K562 (cell line): ENCODE results near the gene FCRL6. TPM values are rescaled to one million over a fixed set of nuclear protein-coding genes. Genes with fewer than 3 reads are reported as not detected.
A peak's percentile ranks its signal among the peaks of the same experiment; 100 is the strongest.

Source experiments
- ATAC-seq: fragments of 200-7000 bp; cut with Tn5 transposase; 3 replicates; pipeline ENCODE4 v1.9.1; 2020; ENCODE audit warnings: moderate library complexity
- BruUV-seq: library from RNA; stranded (reverse); fragments of 400-500 nt; replicated peaks from 2 replicates; lab custom pipeline; 2021; lab: Mats Ljungman, UMichigan
- CTCF ChIA-PET: fragments of 300-600 bp; formaldehyde crosslinking; extraction: SDS; loops from one replicate; lab custom pipeline; 2021; ENCODE audit warnings: low intra/inter-chr PET ratio; lab: Yijun Ruan, JAX
- POLR2A ChIA-PET: fragments of 300-600, 350-650 bp; sonication (Branson Sonifier 250); formaldehyde crosslinking; extraction: SDS; loops from one replicate; lab custom pipeline; 2021; ENCODE audit warnings: antibody characterized with exemption, inconsistent platforms; lab: Yijun Ruan, JAX
- DNase-seq, 4 experiments: peaks; one replicate each; pipeline versions ENCODE4 v3.0.0 to v3.0.0-alpha.2; 2011 to 2018; ENCODE audit warnings: low spot score in 3 of 4, mixed read lengths in 3 of 4; ENCODE audit errors: extremely low read depth in 1 of 4
- FAIRE-seq: peaks from 2 replicates; lab custom pipeline; 2011; peaks lifted over from hg19 to GRCh38; lab: Jason Lieb, UNC
- H2AFZ ChIP-seq: 2 replicates; pipeline ENCODE4 v1.6.0; 2011; ENCODE audit warnings: low read depth, low read length, control low read depth, inconsistent platforms
- H3K27ac ChIP-seq: fragments of 200-600 bp; 3 replicates; pipeline ENCODE4 v1.8.0; 2011; ENCODE audit warnings: low read depth, mild to moderate bottlenecking, control low read depth, inconsistent platforms, low read length, moderate library complexity, mixed read lengths; ENCODE audit errors: extremely low read depth
- H3K27me3 ChIP-seq, 2 experiments: fragments of 300-600 bp in 1 of 2; 2 replicates in 1 of 2; 3 replicates in 1 of 2; pipeline versions ENCODE4 v1.6.0 to v1.8.0; 2011; ENCODE audit warnings: inconsistent platforms in 2 of 2, low read length in 2 of 2, mild to moderate bottlenecking in 1 of 2, mixed read lengths in 1 of 2, moderate library complexity in 1 of 2; ENCODE audit not compliant: control insufficient read depth in 2 of 2, insufficient read depth in 2 of 2
- H3K36me3 ChIP-seq: fragments of 300-600 bp; 3 replicates; pipeline ENCODE4 v1.8.0; 2011; ENCODE audit warnings: mild to moderate bottlenecking, low read length, inconsistent platforms; ENCODE audit not compliant: control insufficient read depth, insufficient read depth
- H3K4me1 ChIP-seq, 2 experiments: fragments of 200-600 bp in 1 of 2; replicated peaks in 1 of 2; 2 replicates in 1 of 2; 3 replicates in 1 of 2; pipeline versions ENCODE4 v1.5.1 to v1.8.0; 2011; ENCODE audit warnings: inconsistent platforms in 2 of 2, low read length in 2 of 2, mild to moderate bottlenecking in 1 of 2, mixed read lengths in 1 of 2, moderate library complexity in 1 of 2; ENCODE audit not compliant: control insufficient read depth in 2 of 2, insufficient read depth in 2 of 2
- H3K4me2 ChIP-seq: 2 replicates; pipeline ENCODE4 v1.6.1; 2011; ENCODE audit warnings: low read length, control low read depth, inconsistent platforms, mixed read lengths; ENCODE audit not compliant: insufficient read depth
- H3K4me3 ChIP-seq: fragments of 200-600 bp; sonication (generic), shearing (Covaris generic); 2 replicates; pipeline ENCODE4 v1.5.1; 2016; ENCODE audit warnings: control low read depth, inconsistent platforms
- H3K79me2 ChIP-seq: fragments of 200-600 bp; 3 replicates; pipeline ENCODE4 v1.8.0; 2011; ENCODE audit warnings: low read length, inconsistent platforms; ENCODE audit not compliant: control insufficient read depth, insufficient read depth
- H3K9ac ChIP-seq, 2 experiments: 2 replicates each; pipeline versions ENCODE4 v1.6.0 to v1.6.1; 2011; ENCODE audit warnings: low read depth in 2 of 2, low read length in 2 of 2, control low read depth in 1 of 2, inconsistent platforms in 1 of 2, mild to moderate bottlenecking in 1 of 2, mixed read lengths in 1 of 2; ENCODE audit not compliant: insufficient read depth in 1 of 2
- H3K9me1 ChIP-seq: one replicate; pipeline ENCODE4 v1.6.0; 2011; ENCODE audit warnings: inconsistent platforms, mild to moderate bottlenecking, low read length, moderate library complexity; ENCODE audit not compliant: control insufficient read depth, insufficient read depth
- H3K9me3 ChIP-seq: replicated peaks from 2 replicates; pipeline ENCODE4 v1.5.1; 2011; ENCODE audit warnings: low read depth, low read length, inconsistent platforms; ENCODE audit not compliant: control insufficient read depth, insufficient read depth
- H4K20me1 ChIP-seq: replicated peaks from 2 replicates; pipeline ENCODE4 v1.6.1; 2011; ENCODE audit warnings: low read length, inconsistent platforms, mixed read lengths; ENCODE audit not compliant: control insufficient read depth, insufficient read depth
- CHD7 ChIP-seq: fragments of 200-600 bp; sonication (generic); IDR thresholded peaks from one replicate; pipeline ENCODE4 v1.6.1; 2012; ENCODE audit warnings: mild to moderate bottlenecking, low read depth, low read length, inconsistent platforms
- NR4A1 ChIP-seq, 2 experiments: fragments of 250-450 bp in 1 of 2; fragments of 450-650 bp in 1 of 2; sonication (Bioruptor Pico) in 1 of 2; IDR thresholded peaks; 2 replicates each; pipeline versions ENCODE4 v1.4.0 to v1.6.1; 2016 to 2020; ENCODE audit warnings: mild to moderate bottlenecking in 2 of 2, missing compliant biosample characterization in 1 of 2, missing genetic modification characterization in 1 of 2, moderate library complexity in 1 of 2
- VEZF1 ChIP-seq: fragments of 200-800 bp; sonication (Bioruptor generic); IDR thresholded peaks from 2 replicates; pipeline ENCODE4 v1.6.1; 2017; ENCODE audit warnings: missing genetic modification characterization, missing compliant biosample characterization
- ZKSCAN8 ChIP-seq: fragments of 200-800 bp; sonication (Bioruptor generic); IDR thresholded peaks from 2 replicates; pipeline ENCODE4 v1.6.1; 2016; ENCODE audit warnings: missing genetic modification characterization, missing compliant biosample characterization
- ZNF324 ChIP-seq: fragments of 250-450 bp; sonication (Bioruptor Pico); IDR thresholded peaks from 2 replicates; pipeline ENCODE4 v1.4.0; 2020; ENCODE audit warnings: mild to moderate bottlenecking
- ZNF668 ChIP-seq: fragments of 250-450 bp; sonication (Bioruptor Pico); IDR thresholded peaks from 2 replicates; pipeline ENCODE4 v1.8.0; 2022; ENCODE audit warnings: mild to moderate bottlenecking, inconsistent platforms
- WGBS: fragments of 100-300 bp; shearing (Covaris generic); methylation state at CpG from one replicate; pipeline ENCODE4 v1.1.6; 2016; ENCODE audit warnings: low coverage, mixed read lengths; ENCODE audit not compliant: insufficient coverage; ENCODE audit errors: missing lambda C conversion rate; 5-methylcytosine and 5-hydroxymethylcytosine counted together
- in situ Hi-C: fragments of 300-500 bp; cut with MboI; formaldehyde crosslinking; loops from 4 replicates; pipeline ENCODE4 v1.15.0; 2018; ENCODE audit warnings: inconsistent platforms, mixed read lengths
- intact Hi-C: fragments of 100-400 bp; cut with micrococcal nuclease; formaldehyde crosslinking; loops from 2 replicates; pipeline ENCODE4 v1.14.2; 2022
- polyA plus RNA-seq, 8 experiments: library from polyadenylated mRNA; depleted of rRNA in 4 of 8; stranded (reverse) in 5 of 8; unstranded in 3 of 8; fragments of >200 nt; fragmentation: Nextera tagmentation in 2 of 8; fragmentation: Illumina TruSeq in 1 of 8; extraction: Ambion mirVana in 2 of 8; extraction: Trizol in 1 of 8; gene quantifications; 2 replicates each; pipeline versions ENCODE4 v1.2.1 to v1.2.3, GENCODE V29; 2011 to 2014; ENCODE audit warnings: inconsistent platforms in 1 of 8, missing spikeins in 1 of 8
- total RNA-seq, 7 experiments: library from RNA; depleted of rRNA in 6 of 7; stranded (reverse); fragments of >200 nt in 6 of 7; fragmentation: Illumina TruSeq in 2 of 7; extraction: Trizol in 2 of 7; gene quantifications; 2 replicates each; pipeline versions ENCODE4 v1.2.1 to v1.2.3, GENCODE V29; 2011 to 2021; ENCODE audit warnings: low replicate concordance in 1 of 7
- TF ChIP-seq, protein P1 (sequence below): fragments of 250-450 bp; sonication (Bioruptor Pico); IDR thresholded peaks from 2 replicates; pipeline ENCODE4 v1.4.0; 2020

The FCRL6 gene
- total and polyA plus RNA-seq, 9 of the 15 experiments (the other 6 are each of a cell fraction or from before 2014, with no cell fraction given): not detected

GRCh38 chr1:159798893-159799292, 3.3 kb upstream of the FCRL6 start:
- peak; percentile 94 for ATAC-seq
- no peaks in the 10 kb centered on the region for H3K4me1 ChIP-seq
- no peak overlapping the region for H3K4me2 ChIP-seq
- intact Hi-C loops (loop anchor here (1.0 to 10.0 kb wide), 4 partner anchors 92 to 584 kb away; no protein-coding TSS in a partner anchor), in situ Hi-C loops (loop anchor here (5.0 kb wide), 1 partner anchor 208 kb away; no protein-coding TSS in a partner anchor)
- no peaks in the 10 kb centered on the region for H3K9me3 ChIP-seq
- DNase-seq: peak; percentile 66 to 67 (median 66)
- H3K27ac ChIP-seq: no peak overlapping the region
- POLR2A ChIA-PET: interaction anchor here (0.7 to 1.4 kb wide), 5 partner anchors 14 to 208 kb away, joined by 3 to 7 read pairs (median 3); no protein-coding TSS in a partner anchor
- H3K9me1 ChIP-seq: no peaks in the 10 kb centered on the region
- H3K4me3 ChIP-seq: no peak overlapping the region
- no TSS peak for BruUV-seq
- no peaks in the 10 kb centered on the region for H3K36me3 ChIP-seq
- FAIRE-seq: peak; percentile 95
- no peak overlapping the region for H2AFZ ChIP-seq
- no peak overlapping the region for H3K9ac ChIP-seq
- CTCF ChIA-PET: interaction anchor here (0.9 to 4.4 kb wide), 6 partner anchors 18 to 208 kb away, joined by 3 to 44 read pairs (median 6); partner anchors contain the start of genes DUSP23 and IGSF9
- peaks cover 3% of the 10 kb centered on the region; the same call in 1 of the 2 replicates for H4K20me1 ChIP-seq
- 0% methylated on average over 2 of the region's 2 CpGs for WGBS
- no peaks in the 10 kb centered on the region for H3K79me2 ChIP-seq
- peaks cover 27 to 37% of the 10 kb centered on the region in 2 experiments for H3K27me3 ChIP-seq
- TF ChIP-seq ZKSCAN8: no peak
- peak; percentile 16; the same call in 1 of the 2 replicates for TF ChIP-seq VEZF1 (CRISPR knock-in tag)
- TF ChIP-seq, protein P1, sequence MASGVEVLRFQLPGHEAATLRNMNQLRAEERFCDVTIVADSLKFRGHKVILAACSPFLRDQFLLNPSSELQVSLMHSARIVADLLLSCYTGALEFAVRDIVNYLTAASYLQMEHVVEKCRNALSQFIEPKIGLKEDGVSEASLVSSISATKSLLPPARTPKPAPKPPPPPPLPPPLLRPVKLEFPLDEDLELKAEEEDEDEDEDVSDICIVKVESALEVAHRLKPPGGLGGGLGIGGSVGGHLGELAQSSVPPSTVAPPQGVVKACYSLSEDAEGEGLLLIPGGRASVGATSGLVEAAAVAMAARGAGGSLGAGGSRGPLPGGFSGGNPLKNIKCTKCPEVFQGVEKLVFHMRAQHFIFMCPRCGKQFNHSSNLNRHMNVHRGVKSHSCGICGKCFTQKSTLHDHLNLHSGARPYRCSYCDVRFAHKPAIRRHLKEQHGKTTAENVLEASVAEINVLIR (CRISPR knock-in tag): no peak
- no peak for TF ChIP-seq ZNF668 (CRISPR knock-in tag)
- TF ChIP-seq ZNF324 (CRISPR knock-in tag): no peak
- no peak for TF ChIP-seq NR4A1 (CRISPR knock-in tag; IDR thresholded peaks at IDR 0.05)
- TF ChIP-seq NR4A1 (tag; IDR thresholded peaks at IDR 0.05): no peak
- TF ChIP-seq CHD7: no peak
